Left ventricle myocardium inferior (tissue), 1 donor: Measurements from ENCODE around the gene CHTF8. TPM values are rescaled to one million over a fixed set of nuclear protein-coding genes. Genes with fewer than 3 reads are reported as not detected.
A peak's percentile ranks its signal among the peaks of the same experiment; 100 is the strongest.

Experiments
- DNase-seq: peaks from one replicate; pipeline ENCODE4 v3.0.0-alpha.2; 2020
- H3K27ac ChIP-seq: fragments of 200-600 bp; replicated peaks from 2 replicates; pipeline ENCODE4 v1.8.0; 2021
- H3K27me3 ChIP-seq: fragments of 200-600 bp; 2 replicates; pipeline ENCODE4 v1.8.0; 2021; ENCODE audit warnings: low read depth
- H3K36me3 ChIP-seq: fragments of 200-600 bp; 2 replicates; pipeline ENCODE4 v1.8.0; 2021
- H3K4me1 ChIP-seq: fragments of 200-600 bp; 2 replicates; pipeline ENCODE4 v1.8.0; 2021
- H3K4me3 ChIP-seq: fragments of 200-600 bp; 2 replicates; pipeline ENCODE4 v1.8.0; 2021; ENCODE audit warnings: mild to moderate bottlenecking, moderate library complexity
- H3K9me3 ChIP-seq: fragments of 200-600 bp; replicated peaks from 2 replicates; pipeline ENCODE4 v1.8.0; 2021
- CTCF ChIP-seq: fragments of 200-600 bp; IDR thresholded peaks from 2 replicates; pipeline ENCODE4 v1.8.0; 2021; ENCODE audit warnings: antibody characterized with exemption, mild to moderate bottlenecking, borderline replicate concordance
- intact Hi-C: fragments of 100-400 bp; cut with micrococcal nuclease; formaldehyde crosslinking; loops from one replicate; pipeline ENCODE4 v1.11.0; 2022
- total RNA-seq: library from RNA; stranded (reverse); fragmentation: NEBNext Ultra II Directional; extraction: Animal tissue kit (Norgen Biotek cat#: 25700); gene quantifications from one replicate; pipeline ENCODE4 v1.2.1, GENCODE V29; 2021
- donor health status: DM: no; HTN: yes; CAD: no; lungs with severe emphysema.

CHTF8 gene
- total RNA-seq, 1 donor from 2014 or later, result 52.4 TPM

- peak; percentile 74 for TF ChIP-seq CTCF
- no peak for DNase-seq
- Histone ChIP-seq H3K27me3 (no peaks in the 10 kb centered on the region), H3K9me3 (no peaks in the 10 kb centered on the region), H3K4me3 (no peak overlapping the region), H3K4me1 (peaks cover 17% of the 10 kb centered on the region), H3K27ac (no peak overlapping the region), H3K36me3 (peaks cover 32% of the 10 kb centered on the region)
- intact Hi-C loops, result loop anchor here (5.0 kb wide), 1 partner anchor 222 kb away; no protein-coding TSS in a partner anchor
These were observed 8.5 kb downstream of the CHTF8 start for GRCh38 chr16:69123910-69124309.

- intact Hi-C loops, result loop anchor here (5.0 kb wide), 1 partner anchor 218 kb away; no protein-coding TSS in a partner anchor
- Histone ChIP-seq H3K9me3 (no peaks in the 10 kb centered on the region), H3K36me3 (peaks cover 38% of the 10 kb centered on the region), H3K27ac (no peak overlapping the region), H3K4me1 (peaks cover 46% of the 10 kb centered on the region), H3K27me3 (no peaks in the 10 kb centered on the region), H3K4me3 (no peak overlapping the region)
- TF ChIP-seq CTCF, result no peak
- DNase-seq, result no peak
These were observed 12.2 kb downstream of the CHTF8 start for GRCh38 chr16:69120096-69120664.

GRCh38 chr16:69119536-69119935 is 12.9 kb downstream of the CHTF8 start:
- Histone ChIP-seq H3K27me3 (no peaks in the 10 kb centered on the region), H3K4me3 (no peak overlapping the region), H3K36me3 (peaks cover 42% of the 10 kb centered on the region), H3K4me1 (peaks cover 46% of the 10 kb centered on the region), H3K9me3 (no peaks in the 10 kb centered on the region), H3K27ac (no peak overlapping the region)
- no peak for TF ChIP-seq CTCF
- intact Hi-C loops, result no loop called here
- DNase-seq, result no peak

GRCh38 chr16:69118994-69119393 is 13.4 kb downstream of the CHTF8 start:
- intact Hi-C loops, result no loop called here
- Histone ChIP-seq H3K4me3 (no peak overlapping the region), H3K27ac (no peak overlapping the region), H3K27me3 (no peaks in the 10 kb centered on the region), H3K9me3 (no peaks in the 10 kb centered on the region), H3K36me3 (peaks cover 47% of the 10 kb centered on the region), H3K4me1 (peaks cover 46% of the 10 kb centered on the region)
- DNase-seq, result no peak
- no peak for TF ChIP-seq CTCF

GRCh38 chr16:69118468-69118867 is 13.9 kb downstream of the CHTF8 start:
- Histone ChIP-seq H3K27ac (no peak overlapping the region), H3K27me3 (no peaks in the 10 kb centered on the region), H3K4me1 (peaks cover 41% of the 10 kb centered on the region), H3K36me3 (peaks cover 52% of the 10 kb centered on the region), H3K4me3 (no peak overlapping the region), H3K9me3 (no peaks in the 10 kb centered on the region)
- DNase-seq, result no peak
- no peak for TF ChIP-seq CTCF
- intact Hi-C loops, result no loop called here

- no peak for TF ChIP-seq CTCF
- H3K27ac ChIP-seq, result peak overlapping the region; percentile 54
- H3K4me1 ChIP-seq, result peaks cover 53% of the 10 kb centered on the region
- intact Hi-C loops, result no loop called here
- no peak overlapping the region for H3K4me3 ChIP-seq
- peaks cover 52% of the 10 kb centered on the region for H3K36me3 ChIP-seq
- no peaks in the 10 kb centered on the region for H3K9me3 ChIP-seq
- no peak for DNase-seq
- no peaks in the 10 kb centered on the region for H3K27me3 ChIP-seq
These were observed 15.5 kb downstream of the CHTF8 start for GRCh38 chr16:69116906-69117305.
